DOHH2 (cell line): ENCODE measurements around the gene NDUFA5.

Experiments used
- H3F3A ChIP-seq: fragments of 200-600 bp; sonication (generic), shearing (Covaris generic); 2 replicates; pipeline ENCODE4 v1.6.0; 2016; ENCODE audit warnings: antibody characterized with exemption, mild to moderate bottlenecking; ENCODE audit not compliant: control insufficient read depth, insufficient read depth
- H3K27ac ChIP-seq: fragments of 200-600 bp; sonication (generic); 2 replicates; pipeline ENCODE4 v1.5.1; 2014; ENCODE audit warnings: low read depth, mild to moderate bottlenecking, low read length, moderate library complexity
- H3K27me3 ChIP-seq: fragments of 200-600 bp; sonication (generic); 2 replicates; pipeline ENCODE4 v1.6.1; 2014; ENCODE audit warnings: mild to moderate bottlenecking, low read length, mixed read lengths; ENCODE audit not compliant: control insufficient read depth
- H3K36me3 ChIP-seq: fragments of 200-600 bp; sonication (generic); 2 replicates; pipeline ENCODE4 v1.6.1; 2014; ENCODE audit warnings: mild to moderate bottlenecking, low read length, moderate library complexity, mixed read lengths; ENCODE audit not compliant: control insufficient read depth
- H3K4me1 ChIP-seq: fragments of 200-600 bp; sonication (generic); 2 replicates; pipeline ENCODE4 v1.6.1; 2014; ENCODE audit warnings: mild to moderate bottlenecking, low read length, mixed read lengths; ENCODE audit not compliant: control insufficient read depth
- H3K4me2 ChIP-seq: fragments of 200-600 bp; sonication (generic); 2 replicates; pipeline ENCODE4 v1.6.0; 2014; ENCODE audit warnings: mild to moderate bottlenecking, low read length, moderate library complexity
- H3K4me3 ChIP-seq: fragments of 200-600 bp; sonication (generic); 2 replicates; pipeline ENCODE4 v1.5.1; 2014; ENCODE audit warnings: mild to moderate bottlenecking, low read length, mixed read lengths
- H3K79me2 ChIP-seq: fragments of 200-600 bp; sonication (generic); 2 replicates; pipeline ENCODE4 v1.6.1; 2014; ENCODE audit warnings: mild to moderate bottlenecking, low read length, mixed read lengths; ENCODE audit not compliant: control insufficient read depth
- H3K9me2 ChIP-seq: fragments of 200-600 bp; sonication (generic); replicated peaks from 2 replicates; pipeline ENCODE4 v1.6.1; 2014; ENCODE audit warnings: mild to moderate bottlenecking, low read length, mixed read lengths; ENCODE audit not compliant: control insufficient read depth
- H3K9me3 ChIP-seq: fragments of 200-600 bp; sonication (generic); 2 replicates; pipeline ENCODE4 v1.6.1; 2014; ENCODE audit warnings: antibody characterized with exemption, low read length, mixed read lengths; ENCODE audit not compliant: control insufficient read depth, insufficient read depth
- H4K20me1 ChIP-seq: fragments of 200-600 bp; sonication (generic); 2 replicates; pipeline ENCODE4 v1.6.0; 2014; ENCODE audit warnings: low read depth, mild to moderate bottlenecking, antibody characterized with exemption, low read length, moderate library complexity; ENCODE audit not compliant: control insufficient read depth, insufficient read depth
- CTCF ChIP-seq: fragments of 200-600 bp; sonication (generic); IDR thresholded peaks from one replicate; pipeline ENCODE4 v1.5.1; 2014; ENCODE audit warnings: antibody characterized with exemption, mild to moderate bottlenecking, low read depth, low read length; ENCODE audit not compliant: poor library complexity, severe bottlenecking
- EZH2phosphoT487 ChIP-seq: fragments of 200-600 bp; sonication (generic); IDR thresholded peaks from 2 replicates; pipeline ENCODE4 v1.6.1; 2017; ENCODE audit warnings: borderline replicate concordance, mild to moderate bottlenecking, antibody characterized with exemption, low read length, moderate library complexity, mixed read lengths

The NDUFA5 gene

GRCh38 chr7:123598657-123599056 is 41.0 kb upstream of the NDUFA5 start:
- H3K36me3 ChIP-seq = no peaks in the 10 kb centered on the region
- H3K9me3 ChIP-seq = no peaks in the 10 kb centered on the region
- H4K20me1 ChIP-seq = no peaks in the 10 kb centered on the region
- no peaks in the 10 kb centered on the region for H3K4me1 ChIP-seq
- H3K79me2 ChIP-seq = no peaks in the 10 kb centered on the region
- H3K4me3 ChIP-seq = no peak overlapping the region
- H3K27me3 ChIP-seq = peaks cover 6% of the 10 kb centered on the region; the same call in 1 of the 2 replicates
- TF ChIP-seq CTCF (no peak), EZH2phosphoT487 (no peak)
- H3K9me2 ChIP-seq = no peaks in the 10 kb centered on the region
- H3F3A ChIP-seq = no peaks in the 10 kb centered on the region
- H3K4me2 ChIP-seq = no peak overlapping the region
- no peak overlapping the region for H3K27ac ChIP-seq

GRCh38 chr7:123594813-123595241 is 37.2 kb upstream of the NDUFA5 start:
- no peaks in the 10 kb centered on the region for H3K9me3 ChIP-seq
- no peak overlapping the region for H3K27ac ChIP-seq
- H3K27me3 ChIP-seq = peaks cover 8% of the 10 kb centered on the region
- no peaks in the 10 kb centered on the region for H3K4me1 ChIP-seq
- no peaks in the 10 kb centered on the region for H3K9me2 ChIP-seq
- H4K20me1 ChIP-seq = no peaks in the 10 kb centered on the region
- no peak for TF ChIP-seq CTCF
- TF ChIP-seq EZH2phosphoT487 = no peak
- H3F3A ChIP-seq = no peaks in the 10 kb centered on the region
- no peaks in the 10 kb centered on the region for H3K36me3 ChIP-seq
- H3K4me3 ChIP-seq = no peak overlapping the region
- H3K4me2 ChIP-seq = no peak overlapping the region
- no peaks in the 10 kb centered on the region for H3K79me2 ChIP-seq

- peaks cover 7% of the 10 kb centered on the region for H3K4me1 ChIP-seq
- no peaks in the 10 kb centered on the region for H3K36me3 ChIP-seq
- H3K9me3 ChIP-seq = no peaks in the 10 kb centered on the region
- no peak overlapping the region for H3K4me3 ChIP-seq
- no peak overlapping the region for H3K4me2 ChIP-seq
- no peaks in the 10 kb centered on the region for H3K79me2 ChIP-seq
- H4K20me1 ChIP-seq = no peaks in the 10 kb centered on the region
- no peak overlapping the region for H3K27ac ChIP-seq
- H3K27me3 ChIP-seq = peaks cover 10% of the 10 kb centered on the region
- H3K9me2 ChIP-seq = no peaks in the 10 kb centered on the region
- H3F3A ChIP-seq = no peaks in the 10 kb centered on the region
- TF ChIP-seq EZH2phosphoT487 = no peak
- no peak for TF ChIP-seq CTCF
Observed at GRCh38 chr7:123588376-123588775, 30.8 kb upstream of the NDUFA5 start.

GRCh38 chr7:123583821-123584220 is 26.2 kb upstream of the NDUFA5 start:
- no peaks in the 10 kb centered on the region for H3F3A ChIP-seq
- H3K4me2 ChIP-seq = no peak overlapping the region
- no peaks in the 10 kb centered on the region for H3K9me3 ChIP-seq
- peaks cover 19% of the 10 kb centered on the region for H3K27me3 ChIP-seq
- peaks cover 7% of the 10 kb centered on the region for H3K4me1 ChIP-seq
- H3K79me2 ChIP-seq = no peaks in the 10 kb centered on the region
- no peak overlapping the region for H3K4me3 ChIP-seq
- TF ChIP-seq CTCF = no peak
- no peak for TF ChIP-seq EZH2phosphoT487
- no peak overlapping the region for H3K27ac ChIP-seq
- H4K20me1 ChIP-seq = no peaks in the 10 kb centered on the region
- no peaks in the 10 kb centered on the region for H3K36me3 ChIP-seq
- H3K9me2 ChIP-seq = no peaks in the 10 kb centered on the region
